NOMO-1 treated with DMSO at 0.1 percent for 48 hours (cell line): ENCODE data around the gene CCDC141.
A peak's percentile ranks its signal among the peaks of the same experiment; 100 is the strongest.

Experiments
- DNase-seq: peaks from one replicate; lab custom pipeline; 2025; ENCODE audit not compliant: unreplicated experiment; lab: John Stamatoyannopoulos, UW

Gene CCDC141

GRCh38 chr2:178873912-178874311 lies 176.0 kb downstream of the CCDC141 start:
- DNase-seq = no peak

- DNase-seq = no peak
Measured at GRCh38 chr2:178871536-178871935, 178.4 kb downstream of the CCDC141 start.

DNA sequence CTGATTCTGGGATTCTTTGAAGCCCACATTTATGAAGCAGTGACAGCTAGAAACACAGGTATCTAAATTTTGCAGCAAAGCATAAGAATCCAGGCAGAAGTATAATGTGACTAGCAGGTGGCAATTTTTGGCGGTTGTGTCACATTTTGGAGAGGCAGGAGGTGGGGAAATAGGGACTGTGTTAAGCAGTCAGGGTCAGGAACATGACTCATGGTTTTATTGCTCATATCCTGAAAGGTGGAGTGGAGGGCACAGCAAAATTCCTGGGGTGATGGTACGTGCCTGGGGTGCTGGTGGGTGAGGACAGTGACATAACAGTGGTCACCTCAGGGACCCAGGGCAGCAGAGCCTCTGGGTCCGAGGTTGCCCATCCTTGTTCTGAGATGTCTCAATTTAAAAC lies 179.2 kb downstream of the CCDC141 start:
- DNase-seq = peak; percentile 7

DNA sequence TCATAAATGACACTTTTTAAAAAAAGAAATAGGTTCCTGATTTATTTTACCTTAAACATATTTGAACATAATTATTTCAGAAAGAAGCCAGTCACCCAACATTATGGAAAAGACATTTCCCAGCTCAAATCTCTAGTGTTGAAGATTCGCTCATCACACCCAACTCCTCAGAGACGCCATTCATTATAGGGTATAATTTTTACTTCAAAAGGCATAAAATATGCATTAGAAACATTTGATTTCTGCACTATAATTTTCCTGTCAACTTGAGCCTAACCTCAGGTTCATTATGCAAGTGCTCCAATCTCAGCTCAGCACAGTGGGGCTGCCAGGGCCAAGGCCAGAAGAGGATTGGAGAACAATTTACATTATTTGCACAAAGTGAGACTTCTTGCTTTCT lies 183.9 kb downstream of the CCDC141 start:
- no peak for DNase-seq

- no peak for DNase-seq
Measured at GRCh38 chr2:178865146-178865936, 184.6 kb downstream of the CCDC141 start.

DNA sequence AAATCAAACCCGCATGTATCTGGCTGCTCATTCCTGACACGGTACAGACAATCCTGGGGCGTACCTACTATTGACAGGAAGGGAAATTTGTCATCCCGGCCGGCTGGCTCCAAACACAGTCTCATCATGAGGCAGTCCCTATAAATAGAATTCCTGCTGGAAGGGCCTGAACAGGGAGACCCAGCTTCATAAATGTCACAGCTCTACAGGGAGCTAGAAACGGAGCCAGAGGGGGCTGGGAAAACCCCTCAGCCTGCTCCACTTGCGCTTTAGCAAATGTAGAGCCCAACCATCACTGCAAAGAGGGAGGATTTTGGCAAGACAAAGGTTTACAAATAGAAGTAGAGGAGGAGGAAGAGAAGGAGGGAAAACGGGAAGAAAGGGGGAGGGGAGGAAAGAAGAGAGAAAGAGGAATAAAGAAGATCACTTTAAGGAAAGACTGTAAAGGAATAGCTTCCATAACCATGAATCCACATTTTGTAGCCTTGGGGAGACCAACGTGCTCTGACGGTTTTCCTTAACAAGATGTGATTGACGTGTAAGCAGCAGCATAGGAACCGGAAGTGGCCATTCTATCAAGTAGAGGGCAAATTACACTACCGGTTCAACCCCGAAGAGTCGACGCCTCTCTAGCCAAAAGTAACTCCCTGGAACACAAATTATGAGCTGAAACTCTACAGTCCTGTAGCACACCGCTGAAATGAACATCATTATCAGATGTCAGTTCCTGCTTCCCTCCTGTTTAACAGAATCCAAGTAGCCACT lies 185.9 kb downstream of the CCDC141 start:
- DNase-seq = no peak

- peak; percentile 0 for DNase-seq
Measured at GRCh38 chr2:178863130-178863855, 186.6 kb downstream of the CCDC141 start.

- DNase-seq = no peak
Measured at GRCh38 chr2:178860551-178860950, 189.4 kb downstream of the CCDC141 start.

DNA sequence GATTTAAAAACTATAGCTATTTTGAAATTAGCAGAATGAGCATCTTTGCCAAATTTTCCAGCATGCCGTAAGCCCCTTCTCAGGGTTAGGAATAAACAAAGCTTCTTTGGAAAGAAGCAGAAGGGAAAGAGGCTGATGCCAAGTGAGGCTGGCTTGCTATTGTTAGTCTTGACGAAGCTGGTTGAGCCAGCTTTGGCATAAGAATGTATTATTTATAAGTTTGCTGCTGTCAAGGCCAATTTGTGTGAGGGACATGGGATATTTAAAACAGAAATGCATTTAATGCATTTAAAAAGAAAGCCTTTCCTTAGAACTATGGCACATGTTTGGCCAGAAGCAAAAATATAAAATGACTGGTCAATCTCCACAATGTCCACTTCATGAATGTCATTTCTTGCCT lies 190.2 kb downstream of the CCDC141 start:
- DNase-seq = no peak

DNA sequence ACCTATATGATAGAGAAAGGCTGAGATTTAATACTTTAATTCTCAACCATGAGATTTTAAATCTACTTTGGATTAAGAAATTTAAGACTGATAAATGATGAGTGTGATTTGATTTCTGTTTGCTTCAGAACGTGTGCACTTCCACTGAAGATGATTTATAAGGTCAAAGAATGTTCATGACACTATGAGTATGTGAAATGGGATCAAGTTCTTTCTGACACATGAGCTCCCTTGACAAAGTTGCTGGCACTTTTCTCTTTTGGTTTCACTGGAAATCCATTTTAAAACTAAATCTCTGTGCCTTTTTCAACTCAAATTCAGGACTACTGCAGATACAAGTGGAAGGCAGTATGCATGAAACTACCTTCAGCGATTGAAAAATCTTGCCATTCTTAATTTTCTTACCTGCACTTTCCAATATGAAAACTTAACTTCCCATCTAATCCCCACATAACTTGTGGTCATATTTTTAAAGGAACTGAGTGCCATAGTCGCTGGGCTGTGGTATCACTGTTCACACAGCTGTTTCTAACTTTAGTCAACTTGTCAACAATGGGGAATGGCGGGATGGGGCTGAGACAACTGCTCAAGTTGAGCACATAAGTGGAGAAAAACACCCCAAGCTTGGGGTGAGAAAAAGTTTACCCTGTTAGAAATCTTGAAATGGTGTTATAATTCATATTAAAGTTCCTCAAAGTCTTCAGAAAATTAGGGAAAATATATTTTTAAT lies 190.9 kb downstream of the CCDC141 start:
- DNase-seq = no peak

DNA sequence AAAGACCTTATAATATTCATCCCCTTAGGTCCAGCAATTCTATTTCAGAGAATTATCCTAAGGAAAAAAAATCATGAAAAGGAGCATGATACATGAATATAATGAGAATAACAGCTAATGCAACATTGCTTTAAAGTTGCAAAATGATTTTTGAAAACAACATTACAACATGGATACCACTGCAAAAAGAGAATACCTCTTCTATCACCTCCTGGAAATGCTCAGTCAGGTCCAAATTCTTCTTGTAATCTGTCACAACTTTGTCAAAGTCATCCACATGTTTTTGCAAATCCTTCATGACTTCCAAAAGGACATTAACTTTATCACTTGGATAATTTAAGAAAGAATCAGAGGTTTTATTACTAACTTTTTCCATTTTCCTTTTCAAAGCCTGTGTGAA lies 194.8 kb downstream of the CCDC141 start:
- no peak for DNase-seq

DNA sequence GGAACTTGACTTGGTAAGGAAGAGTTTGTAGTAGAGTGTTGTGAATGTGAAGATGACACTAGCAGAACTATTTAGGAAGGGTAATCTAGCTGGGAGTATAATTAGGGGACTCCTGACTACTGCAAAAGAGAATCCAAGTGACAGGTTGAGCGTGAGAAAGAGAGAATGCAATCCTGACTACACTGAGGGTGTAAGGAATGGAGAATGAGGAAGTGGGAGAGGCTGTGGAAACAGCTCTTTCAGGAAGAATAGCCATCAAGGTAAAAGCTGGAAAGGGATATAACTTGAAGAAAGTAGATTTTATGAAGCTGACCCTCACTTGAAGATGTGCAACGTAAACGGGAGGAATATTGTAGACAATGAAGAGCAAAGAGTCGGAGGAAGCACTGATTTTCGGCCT lies 201.6 kb downstream of the CCDC141 start:
- no peak for DNase-seq

- no peak for DNase-seq
Measured at GRCh38 chr2:178846458-178846802, 203.5 kb downstream of the CCDC141 start.

DNA sequence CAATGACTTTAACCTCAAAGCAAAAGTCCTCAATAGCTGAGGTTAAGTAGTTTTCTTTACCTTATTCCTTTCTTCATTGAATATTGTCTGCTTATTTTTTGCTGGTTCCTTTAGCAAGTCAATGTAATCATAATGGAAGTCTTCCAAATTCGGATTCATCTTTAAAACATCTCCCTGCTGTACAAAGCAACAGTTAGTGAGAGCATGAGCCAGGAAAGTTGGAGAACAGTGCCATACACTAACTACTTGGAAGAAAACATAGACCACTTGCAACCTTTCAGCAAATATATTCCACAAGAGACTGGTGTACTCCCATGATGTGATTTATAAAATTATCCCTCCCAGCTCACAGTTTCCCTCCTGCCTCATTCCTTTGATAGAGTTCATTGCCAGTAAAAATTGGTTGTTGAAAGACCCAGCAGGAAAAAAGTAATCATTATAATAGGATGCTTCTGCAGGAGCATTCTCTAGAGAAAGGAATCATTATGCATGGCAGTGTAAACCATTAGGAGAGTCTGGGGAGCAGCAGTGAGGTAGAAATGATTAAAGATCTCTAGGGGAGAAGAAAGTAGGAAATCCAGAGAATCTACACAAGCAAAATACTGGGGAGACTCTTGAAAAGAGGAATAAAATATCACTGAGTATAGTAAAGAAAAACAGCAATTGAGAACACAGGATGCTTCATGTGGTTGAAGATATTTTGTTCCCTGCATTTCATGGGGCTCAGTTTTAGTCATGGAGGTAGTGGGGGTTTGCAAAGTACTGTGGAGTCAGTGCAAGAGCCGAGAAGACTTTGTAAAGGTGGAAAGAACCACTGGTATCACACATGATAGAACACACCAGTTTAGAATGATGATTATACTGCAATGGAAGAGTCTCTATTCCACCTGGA lies 204.1 kb downstream of the CCDC141 start:
- DNase-seq = no peak

DNA sequence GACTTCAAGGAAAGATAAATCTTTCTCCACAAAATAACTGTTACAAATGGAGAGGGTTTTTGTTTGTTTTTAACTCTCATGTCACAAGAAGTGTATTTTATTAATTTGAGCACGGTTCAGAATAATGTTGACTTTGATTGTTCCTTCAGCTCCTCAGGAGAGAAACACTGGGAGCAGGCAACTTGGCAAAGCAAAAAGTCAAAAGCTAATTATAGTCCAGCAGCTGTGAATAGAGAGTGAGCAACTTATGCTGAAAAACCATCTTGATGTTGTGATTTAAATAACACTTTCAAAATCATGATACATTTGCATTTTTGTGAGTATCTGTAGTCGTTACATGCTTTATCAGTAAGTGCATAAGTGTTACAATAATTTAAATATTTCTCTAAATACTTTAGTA lies 205.2 kb downstream of the CCDC141 start:
- no peak for DNase-seq

- no peak for DNase-seq
Measured at GRCh38 chr2:178844269-178844668, 205.7 kb downstream of the CCDC141 start.

DNA sequence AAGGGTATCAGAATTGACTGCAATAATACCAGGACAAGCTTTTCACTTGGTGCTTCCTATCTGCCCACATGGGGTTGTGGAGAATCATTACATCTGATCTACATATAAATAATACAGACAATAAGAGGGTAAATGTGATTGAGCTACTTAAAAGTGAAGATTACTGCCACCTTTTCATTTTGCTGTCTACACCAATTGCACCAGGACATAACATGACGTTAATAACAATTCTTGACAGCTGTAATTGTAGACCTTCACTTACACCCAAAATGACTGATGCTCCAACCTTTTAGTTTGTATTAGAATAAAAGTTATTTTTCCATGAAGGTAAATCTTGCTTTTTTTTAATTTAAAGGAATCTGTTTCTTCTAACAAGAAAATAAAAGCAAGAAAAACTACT lies 206.2 kb downstream of the CCDC141 start:
- no peak for DNase-seq

- DNase-seq = no peak
Measured at GRCh38 chr2:178836807-178837206, 213.1 kb downstream of the CCDC141 start.

DNA sequence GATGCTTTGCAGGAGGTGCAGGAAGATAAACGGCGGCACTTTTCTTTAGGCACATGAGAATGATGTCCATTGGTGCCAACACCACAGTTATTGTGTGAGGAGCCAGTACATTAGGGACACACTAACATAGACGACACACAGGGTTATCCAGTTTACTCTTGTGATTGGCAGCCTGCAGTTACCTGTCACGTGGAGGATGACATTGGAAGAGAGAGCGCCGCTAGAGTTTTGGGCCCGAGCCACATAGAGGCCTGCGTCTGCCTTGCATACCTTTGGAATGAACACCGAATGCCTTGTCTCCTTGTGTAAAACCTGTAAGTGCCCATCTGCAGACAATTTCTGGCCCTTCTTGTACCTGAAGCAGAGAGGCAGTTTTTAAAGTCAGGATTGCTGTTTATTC lies 215.9 kb downstream of the CCDC141 start:
- no peak for DNase-seq

GRCh38 chr2:178833382-178833781 lies 216.6 kb downstream of the CCDC141 start:
- DNase-seq = no peak
